ENCODE measurements around the gene MEF2B.
"Not testable (repeated sequence)": the region's sequence is repeated elsewhere in the genome, so short reads cannot be mapped to it uniquely, and the experiment has no call there.

The MEF2B gene

GRCh38 chr19:19121371-19121770 lies 48.7 kb downstream of the MEF2B start:
- DNase-seq: no peak

GRCh38 chr19:19120308-19121231 lies 49.5 kb downstream of the MEF2B start:
- peak in 1 of 2 experiments; percentile 37 for DNase-seq

DNA sequence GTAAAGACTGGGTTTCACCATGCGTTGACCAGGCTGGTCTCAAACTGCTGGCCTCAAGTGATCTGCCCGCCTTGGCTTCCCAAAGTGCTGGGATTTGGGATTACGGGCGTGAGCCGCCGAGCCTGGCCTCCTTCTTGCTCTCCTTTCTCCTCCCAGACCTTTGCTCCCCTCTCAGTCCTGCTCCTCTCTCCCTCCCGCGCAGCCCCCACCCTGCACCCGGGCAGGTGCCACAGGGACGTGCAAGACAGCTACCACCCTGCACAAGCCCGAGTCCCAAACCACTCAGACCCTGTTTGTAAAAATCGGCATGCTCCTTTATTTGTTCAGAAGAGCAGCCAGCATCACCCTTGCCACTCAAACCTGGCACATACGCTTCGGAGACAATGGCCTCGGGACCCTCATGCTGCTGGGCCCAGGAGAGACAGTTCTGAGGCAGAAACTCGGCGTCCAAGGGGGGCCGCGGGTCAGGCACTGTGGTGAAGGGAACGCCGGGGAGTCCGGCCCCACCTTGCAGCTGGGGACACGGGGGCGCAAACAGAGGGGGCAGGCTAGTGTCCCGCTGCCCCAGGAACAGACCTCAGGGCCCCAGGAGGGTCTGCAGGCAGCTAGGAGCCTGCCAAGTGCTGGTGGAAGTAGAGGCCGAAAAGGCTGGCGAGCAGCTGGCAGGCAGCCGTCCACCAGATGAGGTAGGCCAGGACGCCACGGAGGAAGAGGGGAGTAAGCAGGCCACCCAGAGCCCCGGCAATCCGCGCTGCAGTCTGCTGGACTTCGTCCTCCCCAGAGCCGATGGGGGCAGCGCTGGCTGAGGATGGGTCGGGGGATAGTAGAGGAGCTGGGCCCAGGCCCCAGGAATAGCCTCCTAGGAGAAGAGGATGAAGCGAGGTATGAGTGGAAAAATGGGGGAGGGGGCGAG lies 50.5 kb downstream of the MEF2B start:
- no peak for DNase-seq

DNA sequence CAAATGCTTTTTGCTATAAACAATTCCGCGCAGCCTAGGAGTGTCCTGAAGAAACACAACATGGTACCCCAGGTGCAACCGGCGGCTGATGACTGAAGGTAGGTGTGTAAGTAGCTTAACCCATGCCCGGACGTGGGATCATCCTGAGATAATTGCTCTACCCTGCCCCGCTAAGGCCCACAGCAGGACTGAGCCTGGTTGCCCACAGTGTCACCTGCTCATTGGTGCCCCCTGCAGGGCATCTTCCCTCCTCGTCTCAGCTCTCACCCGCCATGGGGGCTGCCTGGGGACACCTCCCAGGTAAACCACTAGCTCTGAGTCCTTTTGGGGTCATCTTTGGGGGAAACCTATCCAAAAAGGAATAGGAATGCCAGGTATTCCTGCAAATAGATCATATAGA lies 54.1 kb downstream of the MEF2B start:
- DNase-seq: peak in 1 of 2 experiments; percentile 16

- no peak for DNase-seq
Observed at GRCh38 chr19:19113040-19113626, 56.9 kb downstream of the MEF2B start.

GRCh38 chr19:19111967-19112580 lies 58.0 kb downstream of the MEF2B start:
- DNase-seq: no peak

- no peak for DNase-seq
Observed at GRCh38 chr19:19111136-19111835, 58.8 kb downstream of the MEF2B start.

GRCh38 chr19:19110410-19111135 lies 59.5 kb downstream of the MEF2B start:
- peak in 1 of 2 experiments; percentile 45 for DNase-seq

DNA sequence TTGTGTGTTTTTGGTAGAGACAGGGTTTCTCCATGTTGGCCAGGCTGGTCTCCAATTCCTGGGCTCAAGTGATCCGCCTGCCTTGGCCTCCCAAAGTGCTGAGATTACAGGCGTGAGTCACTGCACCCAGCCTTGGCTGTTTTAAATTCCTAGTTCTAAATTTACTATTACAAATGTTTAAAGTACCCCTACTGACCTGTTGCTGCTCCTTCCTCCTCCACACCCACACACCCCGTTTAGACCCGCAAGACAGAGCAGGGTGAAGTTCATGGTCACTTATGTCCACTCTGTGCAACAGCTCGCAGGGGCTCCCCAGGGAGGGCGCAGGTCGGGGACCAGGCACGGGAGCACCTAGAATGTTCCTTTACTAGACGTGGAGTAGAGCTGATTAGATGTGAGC lies 60.5 kb downstream of the MEF2B start:
- DNase-seq: no peak

GRCh38 chr19:19107654-19108053 lies 62.4 kb downstream of the MEF2B start:
- DNase-seq: no peak

DNA sequence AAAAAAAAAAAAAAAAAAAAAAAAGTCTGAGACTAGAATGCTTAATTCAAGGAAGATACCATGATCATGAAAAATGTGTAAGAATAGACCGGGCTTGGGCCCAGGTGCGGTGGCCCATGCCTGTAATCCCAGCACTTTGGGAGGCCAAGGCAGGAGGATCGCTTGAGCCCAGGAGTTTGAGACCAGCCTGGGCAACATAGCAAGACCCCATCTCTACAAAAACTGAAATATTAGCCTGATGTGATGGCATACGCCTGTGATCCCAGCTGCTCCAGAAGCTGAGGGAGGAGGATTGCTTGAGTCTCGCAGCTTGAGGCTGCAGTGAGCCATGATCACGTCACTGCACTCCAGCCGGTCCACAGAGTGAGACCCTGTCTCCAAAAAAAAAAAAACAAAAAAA lies 63.1 kb downstream of the MEF2B start:
- DNase-seq: not testable (repeated sequence)

GRCh38 chr19:19106056-19106551 lies 64.0 kb downstream of the MEF2B start:
- DNase-seq: peak; percentile 46 to 75

DNA sequence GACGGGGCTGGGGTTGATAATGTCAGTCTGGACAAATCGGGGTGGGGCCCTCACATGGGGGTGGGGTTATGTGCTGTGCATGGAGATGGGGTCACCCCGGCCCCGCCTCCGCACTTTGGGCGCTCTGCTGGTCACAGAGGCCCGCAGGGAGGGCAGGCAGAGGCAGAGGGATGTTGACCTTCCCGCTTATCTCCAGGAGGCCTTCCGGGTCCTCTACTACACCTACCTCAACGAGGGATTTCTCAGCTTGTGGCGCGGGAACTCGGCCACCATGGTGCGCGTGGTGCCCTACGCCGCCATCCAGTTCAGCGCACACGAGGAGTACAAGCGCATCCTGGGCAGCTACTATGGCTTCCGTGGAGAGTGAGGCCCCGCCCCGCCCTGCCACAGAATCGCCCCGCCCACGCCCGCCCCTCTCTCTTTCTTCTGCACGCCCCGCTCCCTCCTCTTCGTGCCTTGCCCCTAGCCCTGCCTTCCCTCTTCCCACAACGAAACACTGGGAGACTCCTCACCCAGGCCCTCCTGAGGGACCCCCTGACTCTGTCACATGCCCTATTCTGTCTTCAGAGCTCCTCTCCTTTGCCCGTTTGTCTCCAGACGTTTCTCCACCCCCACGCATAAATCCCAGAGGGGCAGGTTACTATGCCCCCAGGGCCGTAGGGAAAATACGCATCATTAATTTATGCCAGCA lies 64.6 kb downstream of the MEF2B start:
- peak; percentile 51 to 88 for DNase-seq

- DNase-seq: no peak
Observed at GRCh38 chr19:19103167-19103566, 66.9 kb downstream of the MEF2B start.

GRCh38 chr19:19102566-19102965 lies 67.5 kb downstream of the MEF2B start:
- not testable (repeated sequence) for DNase-seq

GRCh38 chr19:19101540-19101939 lies 68.5 kb downstream of the MEF2B start:
- DNase-seq: no peak

GRCh38 chr19:19098703-19099632 lies 71.1 kb downstream of the MEF2B start:
- no peak for DNase-seq

DNA sequence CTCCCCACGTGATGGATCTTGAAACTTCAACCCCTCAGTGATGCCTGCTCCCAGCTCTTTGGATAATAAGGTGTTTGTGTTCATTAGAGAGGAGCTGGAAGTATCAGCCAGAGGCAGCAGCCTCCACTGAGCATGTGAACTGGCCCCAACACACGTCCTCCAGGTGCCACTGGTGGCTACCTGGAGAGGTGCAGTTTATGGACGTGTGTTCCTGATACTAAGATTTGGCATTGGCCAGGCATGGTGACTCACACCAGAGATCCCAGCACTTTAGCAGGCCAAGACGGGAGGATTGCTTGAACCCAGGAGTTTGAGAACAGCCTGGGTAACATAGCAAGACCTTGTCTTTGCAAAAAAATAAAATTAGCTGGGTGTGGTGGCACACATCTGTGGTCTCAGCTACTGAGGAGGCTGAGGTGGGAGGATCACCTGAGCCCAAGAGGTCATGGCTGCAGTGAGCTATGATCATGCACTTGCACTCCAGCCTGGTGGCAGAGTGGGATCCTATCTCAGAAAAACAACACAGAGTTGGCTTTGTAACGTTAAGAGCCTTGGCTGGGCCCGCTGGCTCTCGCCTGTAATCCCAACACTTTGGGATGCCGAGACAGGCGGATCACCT lies 71.9 kb downstream of the MEF2B start:
- no peak for DNase-seq
